Right lung (tissue), 10 donors: ENCODE results near the gene CTPS1. TPM values are rescaled to one million over a fixed set of nuclear protein-coding genes. Genes with fewer than 3 reads are reported as not detected.

Experiments
- DNase-seq, 2 donors: peaks; one replicate each; pipeline ENCODE4 v3.0.0-alpha.2; 2013
- long read RNA-seq, 8 donors: transcript quantifications; one replicate each; lab custom pipeline, GENCODE V29; 2026
- polyA plus RNA-seq, 5 donors: library from polyadenylated mRNA; unstranded; fragments of 120-200 nt; gene quantifications; one replicate each; pipeline versions ENCODE4 v1.2.1 to v1.2.3, GENCODE V29; 2013; ENCODE audit warnings: inconsistent platforms in 1 of 5, low replicate concordance in 1 of 5; ENCODE audit not compliant: insufficient read length in 5 of 5, insufficient read depth in 1 of 5

The CTPS1 gene, protein sequence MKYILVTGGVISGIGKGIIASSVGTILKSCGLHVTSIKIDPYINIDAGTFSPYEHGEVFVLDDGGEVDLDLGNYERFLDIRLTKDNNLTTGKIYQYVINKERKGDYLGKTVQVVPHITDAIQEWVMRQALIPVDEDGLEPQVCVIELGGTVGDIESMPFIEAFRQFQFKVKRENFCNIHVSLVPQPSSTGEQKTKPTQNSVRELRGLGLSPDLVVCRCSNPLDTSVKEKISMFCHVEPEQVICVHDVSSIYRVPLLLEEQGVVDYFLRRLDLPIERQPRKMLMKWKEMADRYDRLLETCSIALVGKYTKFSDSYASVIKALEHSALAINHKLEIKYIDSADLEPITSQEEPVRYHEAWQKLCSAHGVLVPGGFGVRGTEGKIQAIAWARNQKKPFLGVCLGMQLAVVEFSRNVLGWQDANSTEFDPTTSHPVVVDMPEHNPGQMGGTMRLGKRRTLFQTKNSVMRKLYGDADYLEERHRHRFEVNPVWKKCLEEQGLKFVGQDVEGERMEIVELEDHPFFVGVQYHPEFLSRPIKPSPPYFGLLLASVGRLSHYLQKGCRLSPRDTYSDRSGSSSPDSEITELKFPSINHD
- polyA plus RNA-seq = 10 to 100 TPM; 19.6 to 26.6 (median 22.9) TPM
- long read RNA-seq, donor 1, partial matches to known transcripts = 0 of 6 reads
- long read RNA-seq, donor 1, other reads (novel, unspliced or antisense) = 0 of 6 reads
- long read RNA-seq, donor 2, partial matches to known transcripts = 0 of 4 reads
- long read RNA-seq, donor 2, other reads (novel, unspliced or antisense) = 0 of 4 reads
- long read RNA-seq, donor 3, partial matches to known transcripts = 0 of 2 reads
- long read RNA-seq, donor 3, other reads (novel, unspliced or antisense) = 0 of 2 reads
- long read RNA-seq, donor 4, partial matches to known transcripts = 0 of 1 reads
- long read RNA-seq, donor 4, other reads (novel, unspliced or antisense) = 0 of 1 reads
- long read RNA-seq, donor 5, transcript CTPS1-202 (19 exons, 3,201 nt) = major isoform, 5 of 5 reads
- long read RNA-seq, donor 5, partial matches to known transcripts = 0 of 5 reads
- long read RNA-seq, donor 5, other reads (novel, unspliced or antisense) = 0 of 5 reads
- long read RNA-seq, donor 6, full-length matches to known transcripts = 4 of 4 reads
- long read RNA-seq, donor 6, partial matches to known transcripts = 0 of 4 reads
- long read RNA-seq, donor 6, other reads (novel, unspliced or antisense) = 0 of 4 reads
- long read RNA-seq, donor 7, transcript CTPS1-202 (19 exons, 3,201 nt) = major isoform, 8 of 9 reads
- long read RNA-seq, donor 7, partial matches to known transcripts = 0 of 9 reads
- long read RNA-seq, donor 7, other reads (novel, unspliced or antisense) = 0 of 9 reads
- long read RNA-seq, donor 8, partial matches to known transcripts = 0 of 1 reads
- long read RNA-seq, donor 8, other reads (novel, unspliced or antisense) = 0 of 1 reads

DNA sequence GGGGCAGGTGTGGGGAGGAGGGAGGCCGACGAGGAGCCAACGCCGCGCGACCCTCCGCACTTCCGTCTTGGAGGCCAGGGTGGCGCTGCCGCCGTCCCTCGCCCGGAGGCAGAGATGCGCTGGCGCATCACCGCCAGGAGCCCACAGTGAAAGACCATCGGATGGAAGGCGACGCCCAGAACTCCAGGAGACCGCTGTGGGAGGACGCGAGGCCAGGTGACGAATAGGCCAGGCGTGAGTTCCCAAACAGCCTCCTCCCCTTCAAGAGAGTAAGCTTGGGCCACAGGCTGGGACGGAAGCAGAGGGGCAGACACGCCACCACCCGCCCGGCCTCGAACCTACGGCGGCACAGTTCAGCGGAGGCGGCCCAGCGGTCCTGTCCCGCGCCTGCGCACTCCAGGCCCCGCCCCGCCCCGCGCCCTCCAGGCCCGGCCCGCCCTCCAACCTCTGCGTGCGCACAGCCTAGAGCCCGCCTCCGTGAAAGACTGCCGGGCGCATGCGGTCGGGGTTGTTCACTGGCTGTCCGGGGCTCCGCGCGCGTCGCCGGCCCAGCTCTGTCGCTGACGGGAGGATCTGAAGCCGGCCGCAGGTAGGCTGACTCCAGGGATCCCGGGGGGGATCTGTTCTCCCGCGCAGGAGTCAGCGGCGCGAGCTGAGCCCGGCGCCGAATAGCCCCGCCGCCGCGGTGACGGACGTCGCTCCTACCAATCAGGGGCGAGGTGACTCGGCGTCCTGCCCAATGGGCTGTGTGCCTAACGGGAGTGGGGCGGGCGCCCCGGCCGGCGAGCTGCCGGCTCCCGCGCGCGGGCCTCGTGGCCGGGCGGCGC, at the start of gene CTPS1:
Gene CTPS1, plus strand, starts transcription at position 456 of the 827 bp plus-strand sequence. CDS start 3,595 bp downstream, outside the sequence.
- DNase-seq = peak; percentile 96 to 97

- no peak for DNase-seq
Observed at GRCh38 chr1:40930174-40930964, 49.1 kb upstream of the CTPS1 start.

DNA sequence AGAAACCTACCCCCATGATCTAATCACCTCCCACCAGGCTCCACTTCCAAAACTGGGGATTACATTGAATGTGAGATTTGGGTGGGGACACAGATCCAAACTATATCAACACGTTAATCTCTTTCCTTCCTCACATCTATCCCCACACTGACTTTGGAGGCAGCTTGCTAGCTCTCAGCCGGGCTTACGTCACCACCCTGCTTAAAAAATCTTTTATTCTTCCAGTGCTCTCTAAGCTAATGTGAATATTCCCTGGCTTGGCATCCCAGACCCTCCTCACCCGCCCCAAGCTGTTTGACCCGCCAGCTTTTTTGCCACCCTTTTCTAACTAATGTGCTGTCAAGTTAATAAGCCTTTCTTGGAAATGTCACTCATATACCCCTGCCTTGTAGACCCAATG, 47.9 kb upstream of the CTPS1 start:
- DNase-seq = no peak

DNA sequence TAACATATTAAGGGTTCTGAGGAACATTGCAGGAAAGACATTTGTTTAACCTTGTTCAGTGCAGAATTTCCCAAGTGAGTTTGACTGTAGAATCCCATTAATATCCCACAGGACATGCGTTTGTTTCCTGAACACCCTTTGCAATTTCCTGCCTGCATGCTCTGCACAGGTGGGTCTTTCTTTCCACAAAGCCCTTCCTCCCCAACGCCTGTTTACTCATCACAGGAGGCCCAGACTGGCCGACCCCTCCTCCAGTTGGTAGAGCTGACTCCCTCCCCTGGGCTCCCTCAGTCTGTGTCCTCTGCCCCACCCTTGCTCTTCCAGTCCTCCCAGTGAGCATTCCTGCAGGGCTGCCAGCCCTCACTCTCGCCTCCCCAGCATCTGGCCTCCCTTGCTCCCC, 47.5 kb upstream of the CTPS1 start:
- DNase-seq = no peak

DNA sequence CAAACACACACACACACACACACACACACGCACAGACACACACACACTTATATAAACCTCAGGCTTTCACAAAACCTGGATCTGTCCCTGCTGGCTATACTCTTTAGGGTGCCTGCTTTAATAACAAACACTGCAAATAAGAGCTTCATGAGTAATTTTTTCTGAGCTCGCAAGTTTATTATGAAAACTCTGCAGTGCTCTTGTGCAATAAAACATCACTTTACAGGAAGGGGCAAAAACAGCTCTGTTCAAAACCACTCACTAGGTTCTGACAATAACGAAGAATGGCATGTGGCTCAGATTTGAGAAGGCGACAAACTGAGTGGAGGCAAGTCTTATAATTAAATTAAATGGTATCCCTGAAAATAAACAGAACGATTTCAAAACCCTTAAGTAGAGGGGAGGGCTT, 42.6 kb upstream of the CTPS1 start:
- DNase-seq = no peak

- no peak for DNase-seq
Observed at GRCh38 chr1:40938393-40938792, 41.1 kb upstream of the CTPS1 start.

DNA sequence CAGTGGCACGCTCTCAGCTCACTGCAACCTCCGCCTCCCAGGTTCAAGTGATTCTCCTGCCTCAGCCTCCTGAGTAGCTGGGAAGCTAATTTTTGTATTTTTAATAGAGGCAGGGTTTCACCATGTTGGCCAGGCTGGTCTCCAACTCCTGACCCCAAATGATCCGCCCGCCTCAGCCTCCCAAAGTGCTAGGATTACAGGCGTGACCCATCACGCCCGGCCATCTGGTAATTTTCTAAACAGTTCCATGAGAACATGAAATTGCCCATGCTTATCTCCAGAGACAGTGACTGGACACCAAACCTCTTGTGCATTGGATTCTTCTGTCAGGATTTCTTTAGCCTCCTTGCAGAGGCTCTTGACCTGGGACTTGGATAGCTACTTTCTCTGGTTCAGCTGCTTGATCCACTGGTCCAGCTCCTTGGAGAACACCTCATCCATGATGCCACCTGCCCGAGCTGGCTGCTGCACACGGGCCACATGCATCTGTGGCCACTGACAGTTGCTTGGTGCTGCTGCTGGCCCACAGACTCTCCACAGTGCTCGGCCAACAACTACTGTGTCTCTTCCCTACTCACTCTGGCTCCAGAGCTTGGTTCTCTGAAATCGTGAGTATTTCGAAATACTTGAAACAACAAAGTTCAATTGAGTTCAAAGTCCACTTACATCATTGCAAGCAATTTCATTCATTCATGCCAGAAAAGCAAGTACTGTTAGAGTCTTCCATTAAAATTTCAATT, 40.0 kb upstream of the CTPS1 start:
- DNase-seq = peak; percentile 60 to 75

GRCh38 chr1:40944326-40944725, 35.2 kb upstream of the CTPS1 start:
- DNase-seq = no peak

GRCh38 chr1:40944841-40945430, 34.6 kb upstream of the CTPS1 start:
- no peak for DNase-seq

DNA sequence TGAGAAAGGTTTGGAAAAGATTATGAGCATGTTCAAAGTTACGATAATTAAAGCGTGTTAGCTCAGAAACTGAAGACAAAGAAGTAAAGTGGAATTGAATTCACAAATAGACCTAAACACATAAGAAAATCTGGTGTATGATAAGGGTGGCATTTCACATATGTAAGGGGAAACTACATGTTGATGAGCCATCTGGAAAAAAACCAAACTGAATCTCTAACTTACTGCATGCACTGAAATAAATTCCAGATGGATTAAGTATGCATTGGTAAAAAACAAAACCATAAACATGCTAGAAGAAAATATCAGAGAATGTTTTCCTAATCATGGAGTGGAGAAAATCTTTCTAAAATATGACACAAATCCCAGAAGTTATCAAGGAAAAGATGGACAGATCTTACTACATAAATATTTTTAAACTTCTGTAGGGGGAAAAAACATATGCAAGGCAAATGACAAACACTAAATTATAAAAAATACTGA, 34.0 kb upstream of the CTPS1 start:
- DNase-seq = no peak

DNA sequence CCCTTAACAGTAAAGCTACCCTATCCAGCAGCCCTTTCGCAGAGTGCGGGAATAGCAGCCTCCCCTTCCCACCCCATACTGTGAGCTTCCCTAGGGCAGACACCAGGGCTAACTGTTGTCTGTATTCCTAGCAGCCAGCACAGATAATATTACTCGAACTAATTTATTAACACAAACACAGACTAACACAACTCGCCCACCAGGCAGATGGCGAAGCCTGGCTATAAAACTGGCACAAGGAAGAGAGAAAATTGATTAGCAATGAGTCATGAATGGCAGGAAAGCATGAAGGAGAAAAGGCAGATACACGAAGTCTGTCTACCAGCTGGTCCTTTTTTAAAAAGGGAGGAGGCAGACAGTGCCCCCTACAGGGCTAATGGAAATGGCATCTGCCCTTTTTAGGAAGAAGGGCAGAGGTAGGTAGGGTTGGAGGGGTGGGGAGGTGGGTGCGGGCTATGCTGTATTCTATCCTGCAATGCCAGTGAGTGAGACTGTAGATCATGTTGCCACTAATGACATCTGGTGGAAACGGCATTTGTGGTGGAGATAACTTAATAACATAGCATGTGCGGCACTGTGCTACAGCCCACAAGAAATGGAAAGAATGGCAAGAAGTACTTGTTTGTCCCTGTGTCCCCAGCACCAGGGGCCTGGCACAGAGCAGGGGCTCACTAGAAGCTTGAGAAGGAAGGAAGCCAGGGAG, 30.6 kb upstream of the CTPS1 start:
- DNase-seq = no peak

DNA sequence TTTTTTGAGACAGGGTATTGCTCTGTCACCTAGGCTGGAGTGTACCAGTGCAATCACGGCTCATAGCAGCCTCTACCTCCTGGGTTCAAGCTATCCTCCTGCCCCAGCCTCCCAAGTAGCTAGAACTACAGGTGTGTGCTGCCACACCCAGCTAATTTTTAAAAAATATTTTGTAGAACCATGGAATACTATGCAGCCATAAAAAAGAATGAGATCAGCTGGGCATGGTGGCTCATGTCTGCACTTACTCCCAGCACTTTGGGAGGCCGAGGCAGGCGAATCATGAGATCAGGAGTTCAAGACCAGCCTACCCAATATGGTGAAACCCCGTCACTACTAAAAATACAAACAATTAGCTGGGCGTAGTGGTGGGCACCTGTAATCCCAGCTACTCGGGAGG, 29.9 kb upstream of the CTPS1 start:
- no peak for DNase-seq

- peak; percentile 45 to 55 for DNase-seq
Observed at GRCh38 chr1:40951943-40952743, 27.4 kb upstream of the CTPS1 start.

GRCh38 chr1:40952744-40953315, 26.7 kb upstream of the CTPS1 start:
- no peak for DNase-seq

DNA sequence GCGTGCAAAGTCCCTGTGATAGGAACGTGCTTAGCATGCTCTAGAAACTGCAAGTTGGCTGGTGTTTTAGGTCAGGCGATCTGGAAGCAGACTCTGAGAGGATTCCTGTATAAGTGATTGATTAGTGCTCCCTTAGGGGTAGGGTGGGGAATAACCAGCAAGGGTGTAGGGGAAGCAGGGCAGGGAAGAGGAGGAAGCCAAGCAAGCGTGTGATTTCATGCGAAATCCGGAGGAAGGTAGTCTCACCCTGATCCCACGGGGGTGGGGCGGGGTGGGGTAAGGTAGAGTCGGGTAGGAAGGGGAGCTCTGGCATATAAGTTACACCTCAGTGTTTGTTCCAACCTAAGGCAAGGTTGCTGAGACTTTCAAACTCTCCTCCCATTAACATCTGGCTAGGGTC, 24.9 kb upstream of the CTPS1 start:
- DNase-seq = no peak

- no peak for DNase-seq
Observed at GRCh38 chr1:40955266-40955665, 24.2 kb upstream of the CTPS1 start.
